ENCODE results near the gene ZNRF2. TPM values are rescaled to one million over a fixed set of nuclear protein-coding genes. Genes with fewer than 3 reads are reported as not detected.

ZNRF2 gene
- total RNA-seq, 6 donors from 2014 or later = 20.2 to 44.1 (median 27.1) TPM

DNA sequence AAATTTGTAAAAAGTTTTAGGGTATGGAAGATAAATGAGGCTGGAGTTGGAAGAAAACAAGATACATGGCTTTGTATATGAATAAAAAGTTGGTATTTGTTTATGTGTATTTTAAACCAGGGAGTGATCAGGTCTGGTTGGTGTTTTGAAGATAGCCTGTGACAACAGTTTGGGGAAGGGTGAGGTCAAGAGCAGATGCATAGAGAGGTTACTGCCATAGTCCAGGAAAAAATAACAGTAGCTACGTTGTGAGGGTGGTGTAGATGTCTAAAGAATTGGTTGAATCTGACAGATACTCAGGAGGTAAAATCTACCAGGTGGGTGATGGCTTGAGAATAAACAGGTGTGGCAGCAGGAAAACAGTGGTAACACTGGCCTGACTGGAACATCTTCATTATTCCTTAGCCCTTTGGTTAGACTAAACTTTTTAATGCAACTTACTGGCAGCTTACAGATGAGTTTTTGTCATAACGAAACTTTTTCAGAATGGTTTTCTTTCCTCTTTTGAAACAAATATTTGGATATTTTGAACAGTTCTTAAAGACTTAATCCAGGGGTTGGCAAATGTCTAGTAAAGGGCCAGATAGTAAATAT is 25.5 kb downstream of the ZNRF2 start:
- Histone ChIP-seq H3K36me3 (no peaks in the 10 kb centered on the region), H3K4me1 (peaks cover 0 to 6% (median 3%) of the 10 kb centered on the region in 4 donors), H3K4me3 (no peak overlapping the region), H3K27ac (no peak overlapping the region), H3K9me3 (no peaks in the 10 kb centered on the region), H3K27me3 (no peaks in the 10 kb centered on the region)
- WGBS, 2 donors = 74 to 87% methylated on average over 2 of the region's 2 CpGs
- DNase-seq (no peak), ATAC-seq (ENCODE audit: low FRiP score in 2 of 2) (no peak)
- no peak for TF ChIP-seq POLR2AphosphoS5 (IDR thresholded peaks at IDR 0.05)
- TF ChIP-seq EP300 (IDR thresholded peaks at IDR 0.05) = no peak
- no peak for TF ChIP-seq CTCF (IDR thresholded peaks at IDR 0.05)
- no peak for TF ChIP-seq POLR2A (IDR thresholded peaks at IDR 0.05)

DNA sequence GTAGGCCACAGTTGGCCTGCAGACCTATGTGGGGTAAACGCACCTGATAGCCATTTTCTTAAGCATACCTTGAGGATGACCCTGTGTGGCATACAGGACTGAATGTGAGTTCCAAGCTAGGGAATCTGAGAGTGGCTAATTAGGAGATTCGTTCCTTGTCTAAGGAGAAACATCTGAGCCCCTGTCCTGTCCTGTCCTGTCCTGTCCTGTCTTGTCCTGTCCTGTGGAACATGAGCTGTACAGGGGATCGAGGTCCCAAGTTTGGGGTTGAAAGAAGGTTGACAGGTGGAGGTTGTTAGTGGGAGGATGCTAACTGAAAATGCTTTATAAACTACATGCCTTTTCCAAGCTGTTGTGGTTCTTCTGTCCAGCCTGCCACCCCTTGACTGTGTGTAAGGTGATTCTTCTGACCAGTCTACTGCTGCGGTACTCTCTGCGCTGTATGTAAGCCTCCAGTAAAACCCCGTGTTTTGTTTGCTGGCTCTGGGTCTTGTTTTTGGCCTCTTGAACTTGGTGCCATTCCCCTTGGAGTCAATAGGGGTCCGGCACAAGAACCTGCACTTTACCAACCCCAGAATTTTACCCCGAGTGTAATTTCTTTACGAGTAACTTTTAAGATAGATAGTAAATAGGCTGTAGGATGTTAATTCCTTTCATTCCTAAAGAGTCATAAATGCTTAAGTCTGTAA is 26.4 kb downstream of the ZNRF2 start:
- Histone ChIP-seq H3K27me3 (no peaks in the 10 kb centered on the region), H3K36me3 (no peaks in the 10 kb centered on the region), H3K9me3 (no peaks in the 10 kb centered on the region), H3K27ac (no peak overlapping the region), H3K4me3 (no peak overlapping the region), H3K4me1 (peaks cover 0 to 6% (median 3%) of the 10 kb centered on the region in 4 donors)
- ATAC-seq (ENCODE audit: low FRiP score in 2 of 2) (no peak), DNase-seq (no peak)
- 95 to 97% methylated on average over 9 of the region's 9 CpGs for WGBS, 2 donors
- TF ChIP-seq POLR2A (IDR thresholded peaks at IDR 0.05) = no peak
- TF ChIP-seq EP300 (IDR thresholded peaks at IDR 0.05) = no peak
- no peak for TF ChIP-seq CTCF (IDR thresholded peaks at IDR 0.05)
- no peak for TF ChIP-seq POLR2AphosphoS5 (IDR thresholded peaks at IDR 0.05)

DNA sequence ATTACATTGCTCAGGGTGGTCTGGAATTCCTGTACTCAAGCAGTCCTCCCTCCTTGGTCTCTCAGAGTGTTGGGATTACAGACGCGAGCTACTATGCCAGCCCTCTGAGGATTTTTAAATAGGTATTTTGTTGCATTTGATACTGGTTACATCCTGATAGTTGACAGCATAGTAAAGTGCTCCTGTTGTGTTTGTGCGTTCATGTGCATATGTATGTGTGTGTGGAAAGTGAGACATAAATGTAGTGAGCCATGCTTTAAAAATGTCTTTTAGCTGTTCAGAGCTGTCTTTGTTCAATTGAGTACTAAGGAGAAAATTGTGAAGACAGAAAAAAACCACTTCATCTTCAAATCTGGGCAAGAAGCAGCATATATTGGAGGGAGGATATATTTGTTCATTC is 27.8 kb downstream of the ZNRF2 start:
- Histone ChIP-seq H3K27me3 (no peaks in the 10 kb centered on the region), H3K4me3 (no peak overlapping the region), H3K4me1 (peaks cover 0 to 6% (median 3%) of the 10 kb centered on the region in 4 donors), H3K9me3 (no peaks in the 10 kb centered on the region), H3K36me3 (no peaks in the 10 kb centered on the region), H3K27ac (no peak overlapping the region)
- DNase-seq (no peak), ATAC-seq (ENCODE audit: low FRiP score in 2 of 2) (no peak)
- no peak for TF ChIP-seq EP300 (IDR thresholded peaks at IDR 0.05)
- TF ChIP-seq POLR2A (IDR thresholded peaks at IDR 0.05) = no peak
- no peak for TF ChIP-seq POLR2AphosphoS5 (IDR thresholded peaks at IDR 0.05)
- TF ChIP-seq CTCF (IDR thresholded peaks at IDR 0.05) = no peak
- WGBS, 2 donors = 95 to 96% methylated on average over 3 of the region's 3 CpGs

DNA sequence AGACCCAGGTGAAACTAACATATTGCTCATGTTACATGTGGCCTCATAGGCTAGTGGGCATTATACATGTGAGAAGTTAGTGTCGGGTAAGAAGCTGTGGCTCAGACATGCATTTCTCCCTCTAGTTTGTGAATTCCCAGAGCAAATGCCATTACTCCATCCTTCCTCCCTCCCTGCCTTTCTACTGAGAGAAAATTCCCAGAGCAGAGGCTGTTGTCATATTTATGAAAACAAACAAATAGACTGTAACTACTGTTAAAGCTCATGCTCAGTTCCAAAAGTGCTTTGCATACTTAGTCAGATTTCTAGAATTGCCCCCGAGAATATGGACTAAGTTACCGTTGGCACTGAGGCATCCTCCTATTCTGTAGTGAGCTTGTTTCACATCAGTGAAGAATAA is 29.0 kb downstream of the ZNRF2 start:
- DNase-seq (no peak), ATAC-seq (ENCODE audit: low FRiP score in 2 of 2) (no peak)
- Histone ChIP-seq H3K4me3 (no peak overlapping the region), H3K9me3 (no peaks in the 10 kb centered on the region), H3K4me1 (peaks cover 0 to 8% (median 3%) of the 10 kb centered on the region in 4 donors), H3K27me3 (no peaks in the 10 kb centered on the region), H3K36me3 (no peaks in the 10 kb centered on the region), H3K27ac (no peak overlapping the region)
- TF ChIP-seq EP300 (IDR thresholded peaks at IDR 0.05) (no peak), POLR2AphosphoS5 (IDR thresholded peaks at IDR 0.05) (no peak), POLR2A (IDR thresholded peaks at IDR 0.05) (no peak), CTCF (IDR thresholded peaks at IDR 0.05) (no peak)
- WGBS, 2 donors = 82 to 91% methylated on average over 3 of the region's 3 CpGs
